K562 (cell line): ENCODE data around the gene ZBTB32. TPM values are rescaled to one million over a fixed set of nuclear protein-coding genes. Genes with fewer than 3 reads are reported as not detected.

Experiments
- ADNP ChIP-seq: fragments of 200-800 bp; sonication (Bioruptor generic); IDR thresholded peaks from 2 replicates; pipeline ENCODE4 v1.6.1; 2016; ENCODE audit warnings: missing genetic modification characterization, missing compliant biosample characterization
- ARNT ChIP-seq, 2 experiments: fragments of 450-650 bp; IDR thresholded peaks; 2 replicates each; pipeline ENCODE4 v1.6.1; 2016; ENCODE audit warnings: mild to moderate bottlenecking in 1 of 2
- ATF1 ChIP-seq, 2 experiments: fragments of 450-650 bp in 1 of 2; IDR thresholded peaks; 2 replicates each; pipeline ENCODE4 v1.6.1; 2016; ENCODE audit warnings: missing compliant biosample characterization in 1 of 2, missing genetic modification characterization in 1 of 2
- CHD2 ChIP-seq: IDR thresholded peaks from 2 replicates; pipeline ENCODE4 v1.6.1; 2011; ENCODE audit warnings: low read depth, low read length
- ETS2 ChIP-seq: IDR thresholded peaks from 2 replicates; pipeline ENCODE4 v1.6.1; 2016; ENCODE audit warnings: borderline replicate concordance, missing genetic modification characterization, mild to moderate bottlenecking, moderate library complexity, missing compliant biosample characterization; ENCODE audit not compliant: poor library complexity, severe bottlenecking
- HEY1 ChIP-seq: fragments of 250-450 bp; sonication (Bioruptor Pico); IDR thresholded peaks from 2 replicates; pipeline ENCODE4 v1.5.0; 2020; ENCODE audit warnings: mild to moderate bottlenecking, moderate library complexity, borderline replicate concordance
- HNRNPK ChIP-seq: fragments of 200-400 bp; formaldehyde crosslinking; IDR thresholded peaks from one replicate; pipeline ENCODE4 v1.6.1; 2018; ENCODE audit warnings: mild to moderate bottlenecking, low read depth, low read length; ENCODE audit not compliant: poor library complexity, severe bottlenecking
- NCOA2 ChIP-seq, 2 experiments: fragments of 450-650 bp; IDR thresholded peaks; 2 replicates each; pipeline ENCODE4 v1.6.1; 2018; ENCODE audit warnings: mild to moderate bottlenecking in 2 of 2, moderate library complexity in 1 of 2; ENCODE audit not compliant: partially characterized antibody in 2 of 2
- NUFIP1 ChIP-seq: fragments of 450-650 bp; IDR thresholded peaks from 2 replicates; pipeline ENCODE4 v1.6.1; 2018; ENCODE audit not compliant: partially characterized antibody
- SFPQ ChIP-seq: fragments of 200-400 bp; formaldehyde crosslinking; IDR thresholded peaks from 2 replicates; pipeline ENCODE4 v1.6.1; 2017; ENCODE audit warnings: mild to moderate bottlenecking, low read depth, low read length, moderate library complexity
- SMARCA5 ChIP-seq: fragments of 450-650 bp; IDR thresholded peaks from 2 replicates; pipeline ENCODE4 v1.6.1; 2016
- SOX6 ChIP-seq: fragments of 450-650 bp; IDR thresholded peaks from 2 replicates; pipeline ENCODE4 v1.6.1; 2014; ENCODE audit warnings: mild to moderate bottlenecking
- YY1 ChIP-seq, 3 experiments: IDR thresholded peaks; 2 replicates each; pipeline ENCODE4 v1.6.1; 2011; ENCODE audit warnings: low read length in 2 of 3, mild to moderate bottlenecking in 2 of 3, moderate library complexity in 2 of 3, borderline replicate concordance in 1 of 3, control low read depth in 1 of 3, low read depth in 1 of 3; ENCODE audit not compliant: insufficient read depth in 3 of 3, insufficient replicate concordance in 2 of 3, control insufficient read depth in 1 of 3, insufficient read length in 1 of 3; ENCODE audit errors: extremely low read depth in 1 of 3
- ZBTB1 ChIP-seq: sonication (generic); formaldehyde crosslinking; IDR thresholded peaks from 2 replicates; pipeline ENCODE4 v1.8.1; 2023; ENCODE audit warnings: missing genetic modification reagents, low read depth, mild to moderate bottlenecking, borderline replicate concordance
- ZEB2 ChIP-seq: fragments of 450-650 bp; IDR thresholded peaks from 2 replicates; pipeline ENCODE4 v1.6.1; 2016
- ZFP1 ChIP-seq: fragments of 450-650 bp; formaldehyde crosslinking; IDR thresholded peaks from 2 replicates; pipeline ENCODE4 v1.4.0; 2020; ENCODE audit warnings: mild to moderate bottlenecking, mixed read lengths
- ZNF41 ChIP-seq: fragments of 250-450 bp; sonication (Bioruptor Pico); conservative IDR thresholded peaks from 2 replicates; pipeline ENCODE4 v1.4.0; 2020; ENCODE audit warnings: mild to moderate bottlenecking
- ZNF431 ChIP-seq: sonication (generic); formaldehyde crosslinking; IDR thresholded peaks from 2 replicates; pipeline ENCODE4 v1.8.0; 2022; ENCODE audit warnings: mild to moderate bottlenecking, missing genetic modification reagents
- ZNF766 ChIP-seq: fragments of 200-800 bp; sonication (Bioruptor generic); conservative IDR thresholded peaks from 2 replicates; pipeline ENCODE4 v1.6.1; 2016; ENCODE audit warnings: missing genetic modification characterization, missing compliant biosample characterization
- polyA plus RNA-seq, 8 experiments: library from polyadenylated mRNA; depleted of rRNA in 4 of 8; stranded (reverse) in 5 of 8; unstranded in 3 of 8; fragments of >200 nt; fragmentation: Nextera tagmentation in 2 of 8; fragmentation: Illumina TruSeq in 1 of 8; extraction: Ambion mirVana in 2 of 8; extraction: Trizol in 1 of 8; gene quantifications; 2 replicates each; pipeline versions ENCODE4 v1.2.1 to v1.2.3, GENCODE V29; 2011 to 2014; ENCODE audit warnings: inconsistent platforms in 1 of 8, missing spikeins in 1 of 8
- total RNA-seq, 7 experiments: library from RNA; depleted of rRNA in 6 of 7; stranded (reverse); fragments of >200 nt in 6 of 7; fragmentation: Illumina TruSeq in 2 of 7; extraction: Trizol in 2 of 7; gene quantifications; 2 replicates each; pipeline versions ENCODE4 v1.2.1 to v1.2.3, GENCODE V29; 2011 to 2021; ENCODE audit warnings: low replicate concordance in 1 of 7
- TF ChIP-seq, protein P1 (sequence below): fragments of 250-450 bp; sonication (Bioruptor Pico); IDR thresholded peaks from 2 replicates; pipeline ENCODE4 v1.8.0; 2022; ENCODE audit warnings: inconsistent platforms, mild to moderate bottlenecking, moderate library complexity, borderline replicate concordance
- TF ChIP-seq, protein P2 (sequence below): fragments of 200-800 bp; sonication (Bioruptor generic); IDR thresholded peaks from 2 replicates; pipeline ENCODE4 v1.6.1; 2017; ENCODE audit warnings: missing genetic modification characterization, missing compliant biosample characterization
- TF ChIP-seq, protein P3 (sequence below): sonication (generic); formaldehyde crosslinking; IDR thresholded peaks from 2 replicates; pipeline ENCODE4 v1.9.0; 2022; ENCODE audit warnings: mild to moderate bottlenecking, missing genetic modification reagents

Gene ZBTB32
- total and polyA plus RNA-seq, 9 of the 15 experiments (the other 6 are each of a cell fraction or from before 2014, with no cell fraction given) = 0.20 TPM; not detected in 8

- TF ChIP-seq SOX6 (no peak), ZBTB1 (no peak), ZNF431 (no peak), ATF1 (CRISPR knock-in tag; IDR thresholded peaks at IDR 0.05) (no peak), ATF1 (tag; IDR thresholded peaks at IDR 0.05) (peak; percentile 93), ZNF41 (CRISPR knock-in tag) (no peak), NUFIP1 (no peak), YY1 (IDR thresholded peaks at IDR 0.05; ENCODE audit: borderline replicate concordance in 1 of 3, control insufficient read depth in 1 of 3, extremely low read depth in 1 of 3, insufficient read depth in 3 of 3, insufficient read length in 1 of 3, insufficient replicate concordance in 2 of 3, low read depth in 1 of 3, low read length in 2 of 3) (peak in 1 of 3 experiments; percentile 17), NCOA2 (IDR thresholded peaks at IDR 0.05; ENCODE audit: partially characterized antibody in 2 of 2) (no peak), ARNT (IDR thresholded peaks at IDR 0.05) (no peak; a peak in 1 of 4 replicates), HNRNPK (no peak), ADNP (tag) (no peak), SMARCA5 (no peak), CHD2 (peak; percentile 98), ZEB2 (no peak), ZFP1 (no peak), ETS2 (no peak), ZNF766 (CRISPR knock-in tag) (peak; percentile 83; the same call in 1 of the 2 replicates), HEY1 (no peak), SFPQ (no peak)
- TF ChIP-seq, protein P1, sequence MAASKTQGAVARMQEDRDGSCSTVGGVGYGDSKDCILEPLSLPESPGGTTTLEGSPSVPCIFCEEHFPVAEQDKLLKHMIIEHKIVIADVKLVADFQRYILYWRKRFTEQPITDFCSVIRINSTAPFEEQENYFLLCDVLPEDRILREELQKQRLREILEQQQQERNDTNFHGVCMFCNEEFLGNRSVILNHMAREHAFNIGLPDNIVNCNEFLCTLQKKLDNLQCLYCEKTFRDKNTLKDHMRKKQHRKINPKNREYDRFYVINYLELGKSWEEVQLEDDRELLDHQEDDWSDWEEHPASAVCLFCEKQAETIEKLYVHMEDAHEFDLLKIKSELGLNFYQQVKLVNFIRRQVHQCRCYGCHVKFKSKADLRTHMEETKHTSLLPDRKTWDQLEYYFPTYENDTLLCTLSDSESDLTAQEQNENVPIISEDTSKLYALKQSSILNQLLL = no peak
- TF ChIP-seq, protein P2, sequence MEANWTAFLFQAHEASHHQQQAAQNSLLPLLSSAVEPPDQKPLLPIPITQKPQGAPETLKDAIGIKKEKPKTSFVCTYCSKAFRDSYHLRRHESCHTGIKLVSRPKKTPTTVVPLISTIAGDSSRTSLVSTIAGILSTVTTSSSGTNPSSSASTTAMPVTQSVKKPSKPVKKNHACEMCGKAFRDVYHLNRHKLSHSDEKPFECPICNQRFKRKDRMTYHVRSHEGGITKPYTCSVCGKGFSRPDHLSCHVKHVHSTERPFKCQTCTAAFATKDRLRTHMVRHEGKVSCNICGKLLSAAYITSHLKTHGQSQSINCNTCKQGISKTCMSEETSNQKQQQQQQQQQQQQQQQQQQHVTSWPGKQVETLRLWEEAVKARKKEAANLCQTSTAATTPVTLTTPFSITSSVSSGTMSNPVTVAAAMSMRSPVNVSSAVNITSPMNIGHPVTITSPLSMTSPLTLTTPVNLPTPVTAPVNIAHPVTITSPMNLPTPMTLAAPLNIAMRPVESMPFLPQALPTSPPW (CRISPR knock-in tag) = peak; percentile 69
- TF ChIP-seq, protein P3, sequence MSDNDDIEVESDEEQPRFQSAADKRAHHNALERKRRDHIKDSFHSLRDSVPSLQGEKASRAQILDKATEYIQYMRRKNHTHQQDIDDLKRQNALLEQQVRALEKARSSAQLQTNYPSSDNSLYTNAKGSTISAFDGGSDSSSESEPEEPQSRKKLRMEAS (CRISPR knock-in tag) = 0 out of 2 replicates have a peak, but pooled peaks have one; percentile 27
Observed at GRCh38 chr19:35748106-35749020, 44.0 kb downstream of the ZBTB32 start, which contains the start of gene LIN37 (continued).
